GM06990 (cell line): ENCODE measurements around the gene ZRANB1.

ENCODE experiments used
- DNase-seq: peaks from one replicate; pipeline ENCODE4 v3.0.0-alpha.2; 2011; ENCODE audit not compliant: insufficient read length; ENCODE audit errors: extremely low read depth
- H3K27me3 ChIP-seq: replicated peaks from 2 replicates; pipeline ENCODE4 v1.6.0; 2011; ENCODE audit warnings: low read length; ENCODE audit not compliant: control insufficient read depth, insufficient read depth
- H3K36me3 ChIP-seq: 2 replicates; pipeline ENCODE4 v1.5.1; 2011; ENCODE audit warnings: low read length; ENCODE audit not compliant: control insufficient read depth, insufficient read depth
- H3K4me3 ChIP-seq: replicated peaks from 2 replicates; pipeline ENCODE4 v1.5.1; 2011; ENCODE audit warnings: low read depth, mild to moderate bottlenecking, control low read depth, low read length
- CTCF ChIP-seq: IDR thresholded peaks from 2 replicates; pipeline ENCODE4 v1.5.1; 2011; ENCODE audit warnings: low read length, control low read depth, mild to moderate bottlenecking, inconsistent platforms; ENCODE audit not compliant: insufficient read depth, poor library complexity, severe bottlenecking

ZRANB1 gene

GRCh38 chr10:124966008-124966407 lies 24.1 kb downstream of the ZRANB1 start:
- DNase-seq: no peak
- TF ChIP-seq CTCF: no peak
- Histone ChIP-seq H3K4me3 (no peak overlapping the region), H3K27me3 (no peaks in the 10 kb centered on the region), H3K36me3 (0 out of 2 replicates have a peak, but pooled peaks cover 2% of the 10 kb centered on the region)

- no peak for DNase-seq
- Histone ChIP-seq H3K27me3 (no peaks in the 10 kb centered on the region), H3K4me3 (no peak overlapping the region), H3K36me3 (0 out of 2 replicates have a peak, but pooled peaks cover 2% of the 10 kb centered on the region)
- no peak for TF ChIP-seq CTCF
These were observed 25.3 kb downstream of the ZRANB1 start for GRCh38 chr10:124967255-124967654.

- no peak for DNase-seq
- peaks cover 2% of the 10 kb centered on the region; the same call in 1 of the 2 replicates for H3K36me3 ChIP-seq
These were observed 29.4 kb downstream of the ZRANB1 start for GRCh38 chr10:124971276-124971675.

GRCh38 chr10:124972637-124973036 lies 30.7 kb downstream of the ZRANB1 start:
- H3K4me3 ChIP-seq: no peak overlapping the region
- TF ChIP-seq CTCF: no peak
- H3K27me3 ChIP-seq: no peaks in the 10 kb centered on the region
- H3K36me3 ChIP-seq: peaks cover 2% of the 10 kb centered on the region; the same call in 1 of the 2 replicates
- DNase-seq: no peak

More at GRCh38 chr10:124971276-124971675, 29.4 kb downstream of the ZRANB1 start:
- H3K4me3 ChIP-seq: no peak overlapping the region; the same call in 1 of the 2 replicates
- H3K27me3 ChIP-seq: no peaks in the 10 kb centered on the region
- no peak for TF ChIP-seq CTCF

- Histone ChIP-seq H3K4me3 (no peak overlapping the region), H3K27me3 (no peaks in the 10 kb centered on the region), H3K36me3 (peaks cover 2% of the 10 kb centered on the region; the same call in 1 of the 2 replicates)
- no peak for DNase-seq
- TF ChIP-seq CTCF: no peak
These were observed 32.2 kb downstream of the ZRANB1 start for GRCh38 chr10:124974131-124974530.

GRCh38 chr10:124975977-124976514 lies 34.1 kb downstream of the ZRANB1 start:
- no peak for TF ChIP-seq CTCF
- Histone ChIP-seq H3K27me3 (no peaks in the 10 kb centered on the region), H3K36me3 (peaks cover 2% of the 10 kb centered on the region; the same call in 1 of the 2 replicates), H3K4me3 (no peak overlapping the region)
- no peak for DNase-seq
